GM18526 (cell line): ENCODE data around the gene ANXA1.

Source experiments
- POLR2A ChIP-seq: IDR thresholded peaks from 3 replicates; pipeline ENCODE4 v1.6.1; 2011; ENCODE audit not compliant: insufficient read length; ENCODE audit errors: extremely low read depth

ANXA1 gene

GRCh38 chr9:73213300-73213699, 61.6 kb downstream of the ANXA1 start:
- TF ChIP-seq POLR2A: no peak

GRCh38 chr9:73215249-73215648, 63.6 kb downstream of the ANXA1 start:
- no peak for TF ChIP-seq POLR2A

- TF ChIP-seq POLR2A: no peak
Measured at GRCh38 chr9:73216100-73216499, 64.4 kb downstream of the ANXA1 start.
